CD4-positive, alpha-beta memory T cell (primary cell): ENCODE results near the gene IL15. TPM values are rescaled to one million over a fixed set of nuclear protein-coding genes. Genes with fewer than 3 reads are reported as not detected.
A peak's percentile ranks its signal among the peaks of the same experiment; 100 is the strongest.
"Not testable (repeated sequence)": the region's sequence is repeated elsewhere in the genome, so short reads cannot be mapped to it uniquely, and the experiment has no call there.

Experiments
- CTCF ChIA-PET: fragments of 350-600 bp; sonication (Branson Sonifier 250); formaldehyde crosslinking; loops from one replicate; lab custom pipeline; 2021; ENCODE audit warnings: inconsistent platforms; ENCODE audit not compliant: partially characterized antibody; lab: Charles Lee
- POLR2A ChIA-PET: fragments of 350-600 bp; sonication (Branson Sonifier 250); formaldehyde crosslinking; loops from one replicate; lab custom pipeline; 2021; ENCODE audit not compliant: partially characterized antibody; lab: Charles Lee
- DNase-seq, 5 donors: peaks; one replicate each; pipeline versions ENCODE4 v3.0.0 to v3.0.0-alpha.2; 2020 to 2022; ENCODE audit warnings: mixed read lengths in 1 of 5
- H3K27ac ChIP-seq: one replicate; pipeline ENCODE4 v1.7.0; 2013; ENCODE audit warnings: low read depth, low read length
- H3K27me3 ChIP-seq: 2 replicates; pipeline ENCODE4 v1.7.0; 2013; ENCODE audit warnings: mild to moderate bottlenecking, low read length, moderate library complexity; ENCODE audit not compliant: insufficient read depth
- H3K36me3 ChIP-seq: 2 replicates; pipeline ENCODE4 v1.7.0; 2013; ENCODE audit warnings: mild to moderate bottlenecking, low read length, moderate library complexity; ENCODE audit not compliant: insufficient read depth
- H3K4me1 ChIP-seq: 2 replicates; pipeline ENCODE4 v1.7.0; 2013; ENCODE audit warnings: mild to moderate bottlenecking, low read length, moderate library complexity; ENCODE audit not compliant: insufficient read depth
- H3K4me3 ChIP-seq, 2 donors: one replicate each; pipeline ENCODE4 v1.7.0; 2013; ENCODE audit warnings: low read length in 2 of 2, mild to moderate bottlenecking in 1 of 2
- H3K9me3 ChIP-seq, 2 donors: one replicate each; pipeline ENCODE4 v1.7.0; 2013; ENCODE audit warnings: low read length in 2 of 2, control low read depth in 1 of 2; ENCODE audit not compliant: control insufficient read depth in 1 of 2
- H3K27ac Mint-ChIP-seq, 7 donors: one replicate each; pipeline ENCODE4 v1.8.0; 2020 to 2021; ENCODE audit warnings: mixed read lengths in 7 of 7, mild to moderate bottlenecking in 6 of 7, inconsistent platforms in 3 of 7, moderate library complexity in 3 of 7
- H3K27me3 Mint-ChIP-seq, 2 donors: one replicate each; pipeline ENCODE4 v1.8.0; 2020 to 2021; ENCODE audit warnings: mixed read lengths in 2 of 2
- H3K36me3 Mint-ChIP-seq, 2 donors: one replicate each; pipeline ENCODE4 v1.8.0; 2020 to 2021; ENCODE audit warnings: mixed read lengths in 2 of 2, inconsistent platforms in 1 of 2, mild to moderate bottlenecking in 1 of 2
- H3K4me1 Mint-ChIP-seq, 4 donors: one replicate each; pipeline ENCODE4 v1.8.0; 2020 to 2021; ENCODE audit warnings: mixed read lengths in 4 of 4, mild to moderate bottlenecking in 1 of 4
- H3K4me3 Mint-ChIP-seq, 8 donors: one replicate each; pipeline ENCODE4 v1.8.0; 2020 to 2021; ENCODE audit warnings: mixed read lengths in 8 of 8, mild to moderate bottlenecking in 7 of 8, moderate library complexity in 6 of 8, inconsistent platforms in 3 of 8
- H3K9me3 Mint-ChIP-seq, 8 donors: one replicate each; pipeline ENCODE4 v1.8.0; 2020 to 2021; ENCODE audit warnings: mixed read lengths in 8 of 8, mild to moderate bottlenecking in 5 of 8, inconsistent platforms in 3 of 8, moderate library complexity in 1 of 8
- intact Hi-C: fragments of 100-400 bp; cut with micrococcal nuclease; formaldehyde crosslinking; loops from one replicate; pipeline ENCODE4 v1.15.1; 2023
- polyA plus RNA-seq, 2 donors: library from polyadenylated mRNA; unstranded; fragments of 300-500 nt; fragmentation: Illumina TruSeq; gene quantifications; one replicate each; pipeline ENCODE4 v1.2.3, GENCODE V29; 2021
- total RNA-seq, 2 experiments: library from RNA; stranded (reverse); gene quantifications; one replicate each; pipeline ENCODE4 v1.2.3, GENCODE V29; 2021

The IL15 gene
- total and polyA plus RNA-seq, 4 experiments from 2014 or later = 2.6 to 6.1 (median 4.6) TPM

DNA sequence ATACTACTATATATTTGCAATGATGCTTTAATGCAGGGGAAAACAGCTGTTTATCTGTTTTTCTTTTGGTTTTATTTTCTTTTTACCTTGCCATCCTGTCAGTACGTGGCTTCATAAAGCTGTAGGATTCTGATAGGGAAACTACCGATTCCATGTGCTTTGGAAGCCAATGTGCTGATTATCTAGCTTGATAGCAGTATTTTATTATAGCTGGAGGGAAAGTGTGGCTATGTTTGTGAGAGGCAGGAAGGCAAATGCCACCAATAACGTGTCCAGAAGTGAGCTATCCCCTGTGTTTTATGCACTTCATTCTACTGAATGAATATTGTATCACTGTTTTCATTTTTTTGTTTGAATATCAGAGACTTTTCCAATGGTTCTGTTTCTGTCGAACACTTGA lies 43.7 kb downstream of the IL15 start:
- H3K27me3 ChIP-seq = no peaks in the 10 kb centered on the region
- ChIA-PET POLR2A (no interaction called here), CTCF (no interaction called here)
- intact Hi-C loops = no loop called here
- no peaks in the 10 kb centered on the region for H3K4me1 ChIP-seq
- Mint-ChIP-seq H3K36me3 (peaks cover 0 to 4% of the 10 kb centered on the region in 2 donors), H3K27me3 (no peaks in the 10 kb centered on the region), H3K4me3 (no peak overlapping the region), H3K4me1 (peaks cover 0 to 11% (median 2%) of the 10 kb centered on the region in 4 donors), H3K27ac (peak overlapping the region in 1 of 7 donors; percentile 37), H3K9me3 (no peaks in the 10 kb centered on the region)
- H3K36me3 ChIP-seq = no peaks in the 10 kb centered on the region
- DNase-seq = no peak
- no peak overlapping the region for H3K27ac ChIP-seq
- no peak overlapping the region for H3K4me3 ChIP-seq
- H3K9me3 ChIP-seq = no peaks in the 10 kb centered on the region

DNA sequence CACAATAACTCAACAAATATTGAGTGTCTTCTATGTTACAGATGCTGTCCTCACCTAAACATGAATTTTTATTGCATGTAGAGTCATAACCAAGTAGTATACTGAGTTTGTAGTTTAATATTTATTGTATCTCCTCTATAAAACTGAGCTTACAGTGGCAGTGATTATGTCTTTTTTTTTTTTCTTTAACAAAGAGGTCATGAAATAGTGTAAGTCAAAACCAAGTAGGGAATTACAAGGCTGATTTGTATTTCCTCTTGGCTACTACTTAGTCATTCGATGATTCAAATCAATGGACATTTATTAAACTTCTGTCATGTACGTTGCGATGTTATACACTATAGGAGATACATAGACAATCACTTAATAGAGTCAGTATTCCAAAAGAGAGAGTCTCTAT lies 48.4 kb downstream of the IL15 start:
- H3K27me3 ChIP-seq = no peaks in the 10 kb centered on the region
- Mint-ChIP-seq H3K4me3 (no peak overlapping the region), H3K9me3 (no peaks in the 10 kb centered on the region), H3K27me3 (no peaks in the 10 kb centered on the region), H3K4me1 (peaks cover 0 to 3% (median 0%) of the 10 kb centered on the region in 4 donors), H3K36me3 (peaks cover 7 to 12% of the 10 kb centered on the region in 2 donors), H3K27ac (no peak overlapping the region)
- intact Hi-C loops = no loop called here
- no peaks in the 10 kb centered on the region for H3K4me1 ChIP-seq
- ChIA-PET POLR2A (no interaction called here), CTCF (no interaction called here)
- H3K4me3 ChIP-seq = no peak overlapping the region
- H3K9me3 ChIP-seq = no peaks in the 10 kb centered on the region
- H3K27ac ChIP-seq = no peak overlapping the region
- no peaks in the 10 kb centered on the region for H3K36me3 ChIP-seq
- no peak for DNase-seq

DNA sequence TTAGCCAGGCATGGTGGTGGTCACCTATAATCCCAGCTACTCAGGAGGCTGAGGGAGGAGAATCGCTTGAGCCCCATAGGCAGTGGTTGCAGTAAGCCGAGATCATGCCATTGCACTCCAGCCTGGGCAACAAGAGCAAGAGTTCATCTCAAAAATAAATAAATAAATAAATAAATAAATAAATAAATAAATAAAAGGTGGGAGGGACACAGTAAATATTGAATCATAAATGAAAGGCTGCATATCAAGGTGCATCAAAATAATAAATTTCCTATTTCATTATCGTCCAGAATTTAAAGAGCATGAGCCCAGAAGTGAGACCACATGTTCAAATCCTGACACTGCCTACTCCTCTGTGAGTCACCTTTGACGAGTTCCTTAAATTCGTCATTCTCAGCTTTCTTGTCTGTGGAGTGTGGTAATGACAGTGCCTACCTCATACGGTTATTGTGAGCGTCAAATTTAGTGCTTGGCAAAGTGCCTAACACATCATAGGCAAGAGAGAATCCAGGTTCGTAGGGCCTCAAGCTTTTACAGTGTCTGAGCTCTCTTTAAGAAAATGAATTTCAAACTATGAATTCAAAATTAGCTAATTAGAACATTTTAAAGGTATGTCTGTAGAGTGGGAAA lies 49.9 kb downstream of the IL15 start:
- Mint-ChIP-seq H3K9me3 (no peaks in the 10 kb centered on the region), H3K27me3 (no peaks in the 10 kb centered on the region), H3K4me1 (peaks cover 0 to 1% (median 0%) of the 10 kb centered on the region in 4 donors), H3K4me3 (no peak overlapping the region), H3K27ac (no peak overlapping the region), H3K36me3 (peaks cover 13 to 22% of the 10 kb centered on the region in 2 donors)
- ChIA-PET POLR2A (no interaction called here), CTCF (no interaction called here)
- DNase-seq = no peak
- Histone ChIP-seq H3K4me3 (no peak overlapping the region), H3K4me1 (no peaks in the 10 kb centered on the region), H3K27ac (no peak overlapping the region), H3K36me3 (no peaks in the 10 kb centered on the region), H3K27me3 (no peaks in the 10 kb centered on the region), H3K9me3 (no peaks in the 10 kb centered on the region)
- intact Hi-C loops = no loop called here

GRCh38 chr4:141686879-141687278 lies 50.5 kb downstream of the IL15 start:
- peaks cover 0 to 1% (median 0%) of the 10 kb centered on the region in 4 donors for H3K4me1 Mint-ChIP-seq
- H3K9me3 ChIP-seq = no peaks in the 10 kb centered on the region
- intact Hi-C loops = no loop called here
- no peak overlapping the region for H3K4me3 ChIP-seq
- H3K9me3 Mint-ChIP-seq = no peaks in the 10 kb centered on the region
- H3K27ac ChIP-seq = no peak overlapping the region
- peaks cover 13 to 26% of the 10 kb centered on the region in 2 donors for H3K36me3 Mint-ChIP-seq
- H3K4me3 Mint-ChIP-seq = no peak overlapping the region
- no peaks in the 10 kb centered on the region for H3K36me3 ChIP-seq
- H3K27ac Mint-ChIP-seq = no peak overlapping the region
- CTCF ChIA-PET = no interaction called here
- H3K4me1 ChIP-seq = no peaks in the 10 kb centered on the region
- no peaks in the 10 kb centered on the region for H3K27me3 ChIP-seq
- POLR2A ChIA-PET = no interaction called here
- no peaks in the 10 kb centered on the region for H3K27me3 Mint-ChIP-seq
- no peak for DNase-seq

GRCh38 chr4:141689726-141690296 lies 53.4 kb downstream of the IL15 start:
- H3K27me3 Mint-ChIP-seq, POLR2A ChIA-PET, CTCF ChIA-PET, intact Hi-C loops, H3K4me1 ChIP-seq, H3K9me3 Mint-ChIP-seq, DNase-seq, H3K4me1 Mint-ChIP-seq, H3K27me3 ChIP-seq, H3K4me3 Mint-ChIP-seq, H3K27ac ChIP-seq, H3K27ac Mint-ChIP-seq, H3K36me3 ChIP-seq, H3K9me3 ChIP-seq, H3K4me3 ChIP-seq: not testable (repeated sequence)
- H3K36me3 Mint-ChIP-seq = peaks cover 13 to 22% of the 10 kb centered on the region in 2 donors

DNA sequence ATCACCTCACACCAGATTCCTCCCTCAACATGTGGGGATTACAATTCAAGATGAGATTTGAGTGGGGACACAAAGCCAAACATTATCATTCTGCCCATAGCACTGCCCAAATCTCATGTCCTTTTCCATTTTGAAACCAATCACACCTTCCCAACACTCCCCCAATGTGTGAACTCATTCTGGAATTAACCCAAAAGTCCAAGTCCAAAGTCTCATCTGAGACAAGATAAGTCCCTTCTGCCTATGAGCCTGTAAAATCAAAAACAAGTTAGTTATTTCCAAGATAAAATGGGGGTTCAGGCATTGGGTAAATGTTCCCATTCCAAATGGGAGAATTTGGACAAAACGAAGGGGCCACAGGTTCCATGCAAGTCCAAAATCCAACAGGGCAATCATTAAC lies 54.9 kb downstream of the IL15 start:
- intact Hi-C loops, H3K4me1 Mint-ChIP-seq, CTCF ChIA-PET, H3K4me3 Mint-ChIP-seq, H3K27me3 ChIP-seq, H3K4me3 ChIP-seq, POLR2A ChIA-PET, H3K27ac ChIP-seq, H3K9me3 ChIP-seq, H3K36me3 ChIP-seq, H3K27me3 Mint-ChIP-seq, H3K4me1 ChIP-seq, DNase-seq, H3K9me3 Mint-ChIP-seq, H3K27ac Mint-ChIP-seq: not testable (repeated sequence)
- peaks cover 13 to 22% of the 10 kb centered on the region in 2 donors for H3K36me3 Mint-ChIP-seq

DNA sequence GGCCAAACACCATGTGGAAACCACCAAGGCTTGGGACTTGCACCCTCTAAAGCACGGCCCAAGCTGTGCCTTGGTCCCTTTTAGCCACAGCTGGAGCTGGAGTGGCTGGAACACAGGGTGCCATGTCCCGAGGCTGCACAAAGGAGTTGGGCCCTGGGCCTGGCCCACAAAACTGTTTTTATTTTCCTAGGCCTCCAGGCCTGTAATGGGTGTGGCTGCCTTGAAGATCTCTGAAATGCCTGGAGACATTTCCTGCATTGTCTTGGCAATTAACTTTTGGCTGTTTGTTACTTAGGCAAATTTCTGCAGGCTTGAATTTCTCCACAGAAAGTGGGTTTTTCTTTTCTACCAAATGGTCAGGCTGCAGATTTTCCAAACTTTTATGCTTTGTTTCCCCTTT lies 55.7 kb downstream of the IL15 start:
- Mint-ChIP-seq H3K27ac (no peak overlapping the region), H3K9me3 (no peaks in the 10 kb centered on the region), H3K4me1 (peaks cover 0 to 4% (median 0%) of the 10 kb centered on the region in 4 donors), H3K36me3 (peaks cover 13 to 22% of the 10 kb centered on the region in 2 donors), H3K27me3 (no peaks in the 10 kb centered on the region), H3K4me3 (no peak overlapping the region)
- CTCF ChIA-PET = no interaction called here
- no peak for DNase-seq
- POLR2A ChIA-PET = no interaction called here
- intact Hi-C loops = no loop called here
- no peaks in the 10 kb centered on the region for H3K36me3 ChIP-seq
- no peaks in the 10 kb centered on the region for H3K4me1 ChIP-seq
- no peaks in the 10 kb centered on the region for H3K9me3 ChIP-seq
- no peak overlapping the region for H3K27ac ChIP-seq
- H3K4me3 ChIP-seq = no peak overlapping the region
- no peaks in the 10 kb centered on the region for H3K27me3 ChIP-seq
